Measurements from ENCODE around the gene EIF5A2. TPM values are rescaled to one million over a fixed set of nuclear protein-coding genes. Genes with fewer than 3 reads are reported as not detected.
"Not testable (repeated sequence)": the region's sequence is repeated elsewhere in the genome, so short reads cannot be mapped to it uniquely, and the experiment has no call there.

The EIF5A2 gene
- total RNA-seq, 1 donor from 2014 or later = 2.7 TPM

DNA sequence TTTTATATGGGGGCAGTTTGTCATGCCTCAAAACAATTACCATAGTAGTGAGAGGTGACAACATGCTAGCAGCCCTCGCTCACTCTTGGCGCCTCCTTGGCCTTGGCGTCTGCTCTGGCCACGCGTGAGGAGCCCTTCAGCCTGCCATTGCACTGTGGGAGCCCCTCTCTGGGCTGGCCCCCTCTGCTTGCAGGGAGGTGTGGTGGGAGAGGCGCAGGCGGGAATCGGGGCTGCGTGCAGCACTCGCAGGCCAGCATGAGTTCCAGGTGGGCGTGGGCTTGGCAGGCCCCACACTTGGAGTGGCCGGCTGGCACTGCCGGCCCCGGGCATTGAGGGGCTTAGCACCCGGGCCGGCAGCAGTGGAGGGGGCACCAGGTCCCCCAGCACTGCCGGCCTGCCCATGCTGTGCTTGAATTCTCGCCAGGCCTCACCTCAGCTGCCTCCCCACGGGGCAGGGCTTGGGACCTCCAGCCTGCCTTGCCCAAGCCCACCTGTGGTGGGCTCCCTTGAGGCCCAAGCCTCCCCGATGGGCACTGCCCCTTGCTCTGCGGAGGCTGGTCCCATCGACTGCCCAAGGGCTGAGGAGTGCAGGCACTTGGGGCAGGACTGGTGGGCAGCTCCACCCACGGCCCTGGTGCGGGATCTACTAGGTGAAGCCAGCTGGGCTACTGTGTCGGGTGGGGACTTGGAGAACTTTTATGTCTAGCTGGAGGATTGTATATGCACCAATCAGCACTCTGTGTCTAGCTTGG, 38.8 kb upstream of the EIF5A2 start:
- Mint-ChIP-seq H3K27me3 (no peaks in the 10 kb centered on the region), H3K4me3 (ENCODE audit: low read depth) (no peak overlapping the region), H3K27ac (no peak overlapping the region), H3K4me1 (ENCODE audit: low read depth) (no peaks in the 10 kb centered on the region), H3K9me3 (ENCODE audit: low read depth) (peaks cover 13% of the 10 kb centered on the region), H3K36me3 (ENCODE audit: insufficient read depth) (no peaks in the 10 kb centered on the region)
- no peak for DNase-seq (ENCODE audit: low spot score, unreplicated experiment)
- TF ChIP-seq, protein P1, sequence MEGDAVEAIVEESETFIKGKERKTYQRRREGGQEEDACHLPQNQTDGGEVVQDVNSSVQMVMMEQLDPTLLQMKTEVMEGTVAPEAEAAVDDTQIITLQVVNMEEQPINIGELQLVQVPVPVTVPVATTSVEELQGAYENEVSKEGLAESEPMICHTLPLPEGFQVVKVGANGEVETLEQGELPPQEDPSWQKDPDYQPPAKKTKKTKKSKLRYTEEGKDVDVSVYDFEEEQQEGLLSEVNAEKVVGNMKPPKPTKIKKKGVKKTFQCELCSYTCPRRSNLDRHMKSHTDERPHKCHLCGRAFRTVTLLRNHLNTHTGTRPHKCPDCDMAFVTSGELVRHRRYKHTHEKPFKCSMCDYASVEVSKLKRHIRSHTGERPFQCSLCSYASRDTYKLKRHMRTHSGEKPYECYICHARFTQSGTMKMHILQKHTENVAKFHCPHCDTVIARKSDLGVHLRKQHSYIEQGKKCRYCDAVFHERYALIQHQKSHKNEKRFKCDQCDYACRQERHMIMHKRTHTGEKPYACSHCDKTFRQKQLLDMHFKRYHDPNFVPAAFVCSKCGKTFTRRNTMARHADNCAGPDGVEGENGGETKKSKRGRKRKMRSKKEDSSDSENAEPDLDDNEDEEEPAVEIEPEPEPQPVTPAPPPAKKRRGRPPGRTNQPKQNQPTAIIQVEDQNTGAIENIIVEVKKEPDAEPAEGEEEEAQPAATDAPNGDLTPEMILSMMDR (IDR thresholded peaks at IDR 0.05; ENCODE audit: unreplicated experiment) = no peak

GRCh38 chr3:170942011-170942410, 33.6 kb upstream of the EIF5A2 start:
- Mint-ChIP-seq H3K27me3 (no peaks in the 10 kb centered on the region), H3K4me3 (ENCODE audit: low read depth) (no peak overlapping the region), H3K36me3 (ENCODE audit: insufficient read depth) (no peaks in the 10 kb centered on the region), H3K9me3 (ENCODE audit: low read depth) (peaks cover 34% of the 10 kb centered on the region), H3K27ac (no peak overlapping the region), H3K4me1 (ENCODE audit: low read depth) (no peaks in the 10 kb centered on the region)
- DNase-seq (ENCODE audit: low spot score, unreplicated experiment) = no peak
- TF ChIP-seq, protein P1 (IDR thresholded peaks at IDR 0.05; ENCODE audit: unreplicated experiment) = no peak

- Mint-ChIP-seq H3K9me3 (ENCODE audit: low read depth) (peaks cover 34% of the 10 kb centered on the region), H3K4me1 (ENCODE audit: low read depth) (no peaks in the 10 kb centered on the region), H3K4me3 (ENCODE audit: low read depth) (no peak overlapping the region), H3K27ac (no peak overlapping the region), H3K36me3 (ENCODE audit: insufficient read depth) (no peaks in the 10 kb centered on the region), H3K27me3 (no peaks in the 10 kb centered on the region)
- TF ChIP-seq, protein P1 (IDR thresholded peaks at IDR 0.05; ENCODE audit: unreplicated experiment) = no peak
- no peak for DNase-seq (ENCODE audit: low spot score, unreplicated experiment)
Observed at GRCh38 chr3:170941551-170941950, 33.1 kb upstream of the EIF5A2 start.

DNA sequence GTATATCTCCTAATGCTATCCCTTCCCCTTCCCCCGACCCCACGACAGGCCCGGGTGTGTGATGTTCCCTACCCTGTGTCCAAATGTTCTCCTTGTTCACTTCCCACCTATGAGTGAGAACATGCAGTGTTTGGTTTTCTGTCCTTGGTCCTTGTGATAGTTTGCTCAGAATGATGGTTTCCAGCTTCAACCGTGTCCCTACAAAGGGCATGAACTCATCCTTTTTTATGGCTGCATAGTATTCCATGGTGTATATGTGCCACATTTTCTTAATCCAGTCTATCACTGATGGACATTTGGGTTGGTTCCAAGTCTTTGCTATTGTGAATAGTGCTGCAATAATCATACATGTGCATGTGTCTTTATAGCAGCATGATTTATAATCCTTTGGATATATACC, 24.6 kb upstream of the EIF5A2 start:
- H3K4me1 Mint-ChIP-seq (ENCODE audit: low read depth); H3K27me3 Mint-ChIP-seq; H3K36me3 Mint-ChIP-seq (ENCODE audit: insufficient read depth); H3K27ac Mint-ChIP-seq; DNase-seq (ENCODE audit: low spot score, unreplicated experiment); H3K4me3 Mint-ChIP-seq (ENCODE audit: low read depth): not testable (repeated sequence)
- peaks cover 13% of the 10 kb centered on the region for H3K9me3 Mint-ChIP-seq (ENCODE audit: low read depth)

DNA sequence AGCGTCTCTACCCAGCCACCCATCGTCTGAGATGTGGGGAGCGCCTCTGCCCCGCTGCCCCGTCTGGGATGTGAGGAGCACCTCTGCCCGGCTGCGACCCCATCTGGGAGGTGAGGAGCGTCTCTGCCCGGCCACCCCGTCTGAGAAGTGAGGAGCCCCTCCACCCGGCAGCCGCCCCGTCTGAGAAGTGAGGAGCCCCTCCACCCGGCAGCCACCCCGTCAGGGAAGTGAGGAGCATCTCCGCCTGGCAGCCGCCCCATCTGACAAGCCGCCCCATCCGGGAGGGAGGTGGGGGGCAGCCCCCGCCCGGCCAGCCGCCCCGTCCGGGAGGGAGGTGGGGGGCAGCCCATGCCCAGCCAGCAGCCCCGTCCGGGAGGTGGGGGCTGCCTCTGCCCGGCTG, 15.1 kb upstream of the EIF5A2 start:
- H3K4me1 Mint-ChIP-seq (ENCODE audit: low read depth); H3K36me3 Mint-ChIP-seq (ENCODE audit: insufficient read depth); DNase-seq (ENCODE audit: low spot score, unreplicated experiment); H3K27ac Mint-ChIP-seq; H3K4me3 Mint-ChIP-seq (ENCODE audit: low read depth); H3K27me3 Mint-ChIP-seq: not testable (repeated sequence)
- H3K9me3 Mint-ChIP-seq (ENCODE audit: low read depth) = peaks cover 36% of the 10 kb centered on the region

GRCh38 chr3:170918715-170919114, 10.3 kb upstream of the EIF5A2 start:
- TF ChIP-seq, protein P1 (IDR thresholded peaks at IDR 0.05; ENCODE audit: unreplicated experiment) = no peak
- Mint-ChIP-seq H3K36me3 (ENCODE audit: insufficient read depth) (no peaks in the 10 kb centered on the region), H3K9me3 (ENCODE audit: low read depth) (peaks cover 42% of the 10 kb centered on the region), H3K4me3 (ENCODE audit: low read depth) (no peak overlapping the region), H3K27me3 (no peaks in the 10 kb centered on the region), H3K4me1 (ENCODE audit: low read depth) (no peaks in the 10 kb centered on the region), H3K27ac (no peak overlapping the region)
- DNase-seq (ENCODE audit: low spot score, unreplicated experiment) = no peak

Data from progenitor cell of endocrine pancreas (in vitro differentiated cells).